IMR-90 (cell line): ENCODE results near the gene ITPKA.

ENCODE experiments used
- BHLHE40 ChIP-seq: fragments of 150-350 bp; IDR thresholded peaks from 2 replicates; pipeline ENCODE4 v1.6.1; 2016; ENCODE audit warnings: mild to moderate bottlenecking, low read depth, low read length
- CEBPB ChIP-seq: IDR thresholded peaks from 2 replicates; pipeline ENCODE4 v1.6.1; 2012; ENCODE audit warnings: low read depth, low read length, improper control_type of control experiment
- CHD1 ChIP-seq: IDR thresholded peaks from 2 replicates; pipeline ENCODE4 v1.6.1; 2012; ENCODE audit warnings: low read depth, low read length, improper control_type of control experiment
- FOS ChIP-seq: fragments of 150-350 bp; IDR thresholded peaks from 2 replicates; pipeline ENCODE4 v1.6.1; 2016; ENCODE audit warnings: low read depth, low read length
- MAFK ChIP-seq: IDR thresholded peaks from 2 replicates; pipeline ENCODE4 v1.6.1; 2012; ENCODE audit warnings: low read depth, low read length, improper control_type of control experiment
- POLR2A ChIP-seq: IDR thresholded peaks from 2 replicates; pipeline ENCODE4 v1.6.1; 2012; ENCODE audit warnings: mild to moderate bottlenecking, low read depth, low read length
- RAD21 ChIP-seq: IDR thresholded peaks from 2 replicates; pipeline ENCODE4 v1.6.1; 2012; ENCODE audit warnings: low read length, improper control_type of control experiment
- RCOR1 ChIP-seq: IDR thresholded peaks from 2 replicates; pipeline ENCODE4 v1.6.1; 2012; ENCODE audit warnings: mild to moderate bottlenecking, low read length, improper control_type of control experiment; ENCODE audit not compliant: insufficient replicate concordance
- RFX5 ChIP-seq: IDR thresholded peaks from 2 replicates; pipeline ENCODE4 v1.8.0; 2012; ENCODE audit warnings: low read depth, mild to moderate bottlenecking, low read length, moderate library complexity
- SMC3 ChIP-seq: fragments of 150-350 bp; IDR thresholded peaks from 2 replicates; pipeline ENCODE4 v1.6.1; 2016; ENCODE audit warnings: low read depth, mild to moderate bottlenecking, antibody characterized with exemption, low read length, moderate library complexity
- TF ChIP-seq, protein P1 (sequence below): conservative IDR thresholded peaks from 2 replicates; pipeline ENCODE4 v1.5.1; 2012; ENCODE audit warnings: mild to moderate bottlenecking, low read depth, low read length, improper control_type of control experiment
- TF ChIP-seq, protein P2 (sequence below): fragments of 150-350 bp; IDR thresholded peaks from 2 replicates; pipeline ENCODE4 v1.6.1; 2016; ENCODE audit warnings: low read depth, mild to moderate bottlenecking, low read length, moderate library complexity, borderline replicate concordance
- TF ChIP-seq, protein P3 (sequence below): fragments of 150-350 bp; IDR thresholded peaks from 2 replicates; pipeline ENCODE4 v1.6.1; 2017; ENCODE audit warnings: mild to moderate bottlenecking, antibody characterized with exemption, low read length, low read depth

DNA sequence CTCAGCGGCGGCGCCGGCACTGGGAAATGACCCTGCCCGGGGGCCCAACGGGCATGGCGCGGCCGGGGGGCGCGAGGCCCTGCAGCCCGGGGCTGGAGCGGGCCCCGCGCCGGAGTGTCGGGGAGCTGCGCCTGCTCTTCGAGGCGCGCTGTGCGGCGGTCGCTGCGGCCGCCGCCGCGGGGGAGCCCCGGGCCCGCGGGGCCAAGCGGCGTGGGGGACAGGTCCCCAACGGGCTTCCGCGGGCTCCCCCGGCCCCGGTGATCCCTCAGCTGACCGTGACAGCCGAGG is 172 bp downstream of the ITPKA start:
- TF ChIP-seq, protein P1, sequence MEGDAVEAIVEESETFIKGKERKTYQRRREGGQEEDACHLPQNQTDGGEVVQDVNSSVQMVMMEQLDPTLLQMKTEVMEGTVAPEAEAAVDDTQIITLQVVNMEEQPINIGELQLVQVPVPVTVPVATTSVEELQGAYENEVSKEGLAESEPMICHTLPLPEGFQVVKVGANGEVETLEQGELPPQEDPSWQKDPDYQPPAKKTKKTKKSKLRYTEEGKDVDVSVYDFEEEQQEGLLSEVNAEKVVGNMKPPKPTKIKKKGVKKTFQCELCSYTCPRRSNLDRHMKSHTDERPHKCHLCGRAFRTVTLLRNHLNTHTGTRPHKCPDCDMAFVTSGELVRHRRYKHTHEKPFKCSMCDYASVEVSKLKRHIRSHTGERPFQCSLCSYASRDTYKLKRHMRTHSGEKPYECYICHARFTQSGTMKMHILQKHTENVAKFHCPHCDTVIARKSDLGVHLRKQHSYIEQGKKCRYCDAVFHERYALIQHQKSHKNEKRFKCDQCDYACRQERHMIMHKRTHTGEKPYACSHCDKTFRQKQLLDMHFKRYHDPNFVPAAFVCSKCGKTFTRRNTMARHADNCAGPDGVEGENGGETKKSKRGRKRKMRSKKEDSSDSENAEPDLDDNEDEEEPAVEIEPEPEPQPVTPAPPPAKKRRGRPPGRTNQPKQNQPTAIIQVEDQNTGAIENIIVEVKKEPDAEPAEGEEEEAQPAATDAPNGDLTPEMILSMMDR, result no peak
- TF ChIP-seq RFX5 (no peak), SMC3 (no peak), POLR2A (no peak), CEBPB (no peak), RCOR1 (no peak), BHLHE40 (no peak), MAFK (no peak), CHD1 (no peak), RAD21 (no peak), FOS (no peak)
- TF ChIP-seq, protein P2, sequence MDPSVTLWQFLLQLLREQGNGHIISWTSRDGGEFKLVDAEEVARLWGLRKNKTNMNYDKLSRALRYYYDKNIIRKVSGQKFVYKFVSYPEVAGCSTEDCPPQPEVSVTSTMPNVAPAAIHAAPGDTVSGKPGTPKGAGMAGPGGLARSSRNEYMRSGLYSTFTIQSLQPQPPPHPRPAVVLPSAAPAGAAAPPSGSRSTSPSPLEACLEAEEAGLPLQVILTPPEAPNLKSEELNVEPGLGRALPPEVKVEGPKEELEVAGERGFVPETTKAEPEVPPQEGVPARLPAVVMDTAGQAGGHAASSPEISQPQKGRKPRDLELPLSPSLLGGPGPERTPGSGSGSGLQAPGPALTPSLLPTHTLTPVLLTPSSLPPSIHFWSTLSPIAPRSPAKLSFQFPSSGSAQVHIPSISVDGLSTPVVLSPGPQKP, result no peak
- TF ChIP-seq, protein P3, sequence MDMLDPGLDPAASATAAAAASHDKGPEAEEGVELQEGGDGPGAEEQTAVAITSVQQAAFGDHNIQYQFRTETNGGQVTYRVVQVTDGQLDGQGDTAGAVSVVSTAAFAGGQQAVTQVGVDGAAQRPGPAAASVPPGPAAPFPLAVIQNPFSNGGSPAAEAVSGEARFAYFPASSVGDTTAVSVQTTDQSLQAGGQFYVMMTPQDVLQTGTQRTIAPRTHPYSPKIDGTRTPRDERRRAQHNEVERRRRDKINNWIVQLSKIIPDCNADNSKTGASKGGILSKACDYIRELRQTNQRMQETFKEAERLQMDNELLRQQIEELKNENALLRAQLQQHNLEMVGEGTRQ, result no peak
